H9 (cell line): ENCODE data around the gene ZFR2. TPM values are rescaled to one million over a fixed set of nuclear protein-coding genes. Genes with fewer than 3 reads are reported as not detected.
"Not testable (repeated sequence)": the region's sequence is repeated elsewhere in the genome, so short reads cannot be mapped to it uniquely, and the experiment has no call there.

Experiments
- DNase-seq: peaks from one replicate; pipeline ENCODE4 v3.0.0-alpha.2; 2017
- H2AFZ ChIP-seq: one replicate; pipeline ENCODE4 v1.6.1; 2013; ENCODE audit warnings: mild to moderate bottlenecking, low read length, control low read depth, moderate library complexity
- H2AK5ac ChIP-seq: 2 replicates; pipeline ENCODE4 v1.6.1; 2013; ENCODE audit warnings: low read length, control low read depth, mixed read lengths; ENCODE audit not compliant: insufficient read length
- H2BK120ac ChIP-seq: one replicate; pipeline ENCODE4 v1.6.1; 2013; ENCODE audit warnings: low read depth, mild to moderate bottlenecking, low read length, control low read depth, inconsistent platforms; ENCODE audit not compliant: poor library complexity, severe bottlenecking
- H2BK12ac ChIP-seq: 2 replicates; pipeline ENCODE4 v1.6.1; 2013; ENCODE audit warnings: low read length, control low read depth, mixed read lengths, low read depth; ENCODE audit not compliant: insufficient read length
- H2BK15ac ChIP-seq: 2 replicates; pipeline ENCODE4 v1.6.1; 2013; ENCODE audit warnings: low read depth, low read length, control low read depth
- H2BK20ac ChIP-seq: one replicate; pipeline ENCODE4 v1.6.1; 2013; ENCODE audit warnings: low read depth, mild to moderate bottlenecking, low read length, control low read depth, inconsistent platforms; ENCODE audit not compliant: poor library complexity, severe bottlenecking
- H2BK5ac ChIP-seq: 2 replicates; pipeline ENCODE4 v1.6.1; 2013; ENCODE audit warnings: low read length, control low read depth, mixed read lengths; ENCODE audit not compliant: insufficient read length
- H3K14ac ChIP-seq: 2 replicates; pipeline ENCODE4 v1.6.1; 2013; ENCODE audit warnings: low read length, control low read depth; ENCODE audit not compliant: insufficient read depth
- H3K18ac ChIP-seq: 2 replicates; pipeline ENCODE4 v1.6.1; 2013; ENCODE audit warnings: low read depth, mild to moderate bottlenecking, mixed read lengths, low read length, control low read depth; ENCODE audit not compliant: insufficient read length
- H3K23ac ChIP-seq: 2 replicates; pipeline ENCODE4 v1.6.1; 2013; ENCODE audit warnings: low read length, control low read depth, mixed read lengths, low read depth; ENCODE audit not compliant: insufficient read length
- H3K23me2 ChIP-seq: 2 replicates; pipeline ENCODE4 v1.6.1; 2013; ENCODE audit warnings: low read depth, mild to moderate bottlenecking, mixed read lengths, low read length, control low read depth; ENCODE audit not compliant: insufficient read length, poor library complexity, severe bottlenecking
- H3K27ac ChIP-seq: 2 replicates; pipeline ENCODE4 v1.5.1; 2013; ENCODE audit warnings: low read length, control low read depth, mixed read lengths, low read depth; ENCODE audit not compliant: insufficient read length
- H3K27me3 ChIP-seq: 2 replicates; pipeline ENCODE4 v1.6.1; 2013; ENCODE audit warnings: low read length, control low read depth, inconsistent platforms; ENCODE audit not compliant: insufficient read depth
- H3K4ac ChIP-seq: 2 replicates; pipeline ENCODE4 v1.6.1; 2013; ENCODE audit warnings: low read depth, mild to moderate bottlenecking, control low read depth, inconsistent platforms, low read length, moderate library complexity
- H3K4me1 ChIP-seq: 2 replicates; pipeline ENCODE4 v1.6.1; 2013; ENCODE audit warnings: low read length, control low read depth, inconsistent platforms; ENCODE audit not compliant: insufficient read depth
- H3K4me2 ChIP-seq: 2 replicates; pipeline ENCODE4 v1.6.1; 2013; ENCODE audit warnings: low read length, control low read depth, mixed read lengths; ENCODE audit not compliant: insufficient read length, insufficient read depth
- H3K56ac ChIP-seq: 2 replicates; pipeline ENCODE4 v1.6.1; 2013; ENCODE audit warnings: low read depth, mild to moderate bottlenecking, mixed read lengths, low read length, control low read depth; ENCODE audit not compliant: insufficient read length
- H3K79me1 ChIP-seq: 2 replicates; pipeline ENCODE4 v1.6.1; 2013; ENCODE audit warnings: low read depth, mild to moderate bottlenecking, moderate library complexity, low read length, control low read depth, inconsistent platforms; ENCODE audit not compliant: insufficient read depth, poor library complexity, severe bottlenecking
- H3K79me2 ChIP-seq: 2 replicates; pipeline ENCODE4 v1.6.1; 2013; ENCODE audit warnings: low read length, control low read depth, inconsistent platforms; ENCODE audit not compliant: insufficient read depth
- H3K9ac ChIP-seq: 2 replicates; pipeline ENCODE4 v1.6.1; 2013; ENCODE audit warnings: low read length, control low read depth, mixed read lengths; ENCODE audit not compliant: insufficient read length; ENCODE audit errors: extremely low read depth
- H3K9me3 ChIP-seq: one replicate; pipeline ENCODE4 v1.6.1; 2013; ENCODE audit warnings: low read depth, low read length, inconsistent platforms; ENCODE audit not compliant: control insufficient read depth
- H3T11ph ChIP-seq: one replicate; pipeline ENCODE4 v1.6.1; 2013; ENCODE audit warnings: mild to moderate bottlenecking, low read length, control low read depth, inconsistent platforms
- H4K20me1 ChIP-seq: one replicate; pipeline ENCODE4 v1.6.1; 2013; ENCODE audit not compliant: control insufficient read depth, insufficient read length, insufficient read depth
- H4K5ac ChIP-seq: 2 replicates; pipeline ENCODE4 v1.6.1; 2013; ENCODE audit warnings: low read depth, mild to moderate bottlenecking, mixed read lengths, low read length, control low read depth; ENCODE audit not compliant: insufficient read length
- H4K8ac ChIP-seq: replicated peaks from 2 replicates; pipeline ENCODE4 v1.6.1; 2013; ENCODE audit warnings: low read length, control low read depth, mixed read lengths, low read depth; ENCODE audit not compliant: insufficient read length
- H4K91ac ChIP-seq: 2 replicates; pipeline ENCODE4 v1.6.1; 2013; ENCODE audit warnings: low read depth, mild to moderate bottlenecking, moderate library complexity, mixed read lengths, low read length, control low read depth; ENCODE audit not compliant: insufficient read length
- H3K27ac Mint-ChIP-seq, 3 experiments: 2 replicates in 2 of 3; 3 replicates in 1 of 3; pipeline ENCODE4 v1.8.0; 2020 to 2021; ENCODE audit warnings: mixed read lengths in 3 of 3, mild to moderate bottlenecking in 1 of 3, moderate library complexity in 1 of 3
- H3K27me3 Mint-ChIP-seq: 2 replicates; pipeline ENCODE4 v1.8.0; 2021; ENCODE audit warnings: low read depth, mild to moderate bottlenecking, moderate library complexity, mixed read lengths
- H3K36me3 Mint-ChIP-seq, 3 experiments: 2 replicates in 2 of 3; 3 replicates in 1 of 3; pipeline ENCODE4 v1.8.0; 2020 to 2021; ENCODE audit warnings: low read depth in 3 of 3, mixed read lengths in 3 of 3; ENCODE audit not compliant: insufficient read depth in 1 of 3
- H3K4me1 Mint-ChIP-seq, 2 experiments: 2 replicates each; pipeline ENCODE4 v1.8.0; 2020; ENCODE audit warnings: mixed read lengths in 2 of 2
- H3K4me3 Mint-ChIP-seq, 2 experiments: 2 replicates in 1 of 2; 3 replicates in 1 of 2; pipeline ENCODE4 v1.8.0; 2020 to 2021; ENCODE audit warnings: mild to moderate bottlenecking in 2 of 2, mixed read lengths in 2 of 2, moderate library complexity in 1 of 2
- H3K9me3 Mint-ChIP-seq, 2 experiments: 2 replicates in 1 of 2; 3 replicates in 1 of 2; pipeline ENCODE4 v1.8.0; 2020; ENCODE audit warnings: mild to moderate bottlenecking in 2 of 2, mixed read lengths in 2 of 2, moderate library complexity in 1 of 2
- CTCF ChIP-seq: fragments of 200-600 bp; sonication (generic); conservative IDR thresholded peaks from 3 replicates; pipeline ENCODE4 v1.8.0; 2021; ENCODE audit warnings: antibody characterized with exemption, mild to moderate bottlenecking
- WGBS: extraction: QIAGEN DNeasy Blood & Tissue Kit; methylation state at CpG from one replicate; pipeline ENCODE4 v1.1.7; 2013; ENCODE audit warnings: missing lambda C conversion rate, low lambda C conversion rate, mixed read lengths; ENCODE audit not compliant: insufficient read length; ENCODE audit errors: extremely low coverage; 5-methylcytosine and 5-hydroxymethylcytosine counted together
- total RNA-seq: library from RNA; stranded (reverse); gene quantifications from 2 replicates; pipeline ENCODE4 v1.2.1, GENCODE V29; 2021

ZFR2 gene
- total RNA-seq, 1 experiment from 2014 or later: 18.3 TPM

GRCh38 chr19:3879656-3880055, 10.8 kb upstream of the ZFR2 start:
- no peak overlapping the region for H2AFZ ChIP-seq
- H2AK5ac ChIP-seq: no peak overlapping the region
- peaks cover 6% of the 10 kb centered on the region for H3K23me2 ChIP-seq
- H3K14ac ChIP-seq: no peak overlapping the region
- H2BK20ac ChIP-seq: no peak overlapping the region
- no peak overlapping the region for H3K18ac ChIP-seq
- no peak overlapping the region for H3T11ph ChIP-seq
- TF ChIP-seq CTCF: peak; percentile 68
- no peak overlapping the region for H2BK15ac ChIP-seq
- H3K27ac Mint-ChIP-seq: no peak overlapping the region
- H4K20me1 ChIP-seq: no peaks in the 10 kb centered on the region
- DNase-seq: no peak
- H3K4me1 ChIP-seq: no peaks in the 10 kb centered on the region
- no peak overlapping the region for H3K9ac ChIP-seq
- peaks cover 39% of the 10 kb centered on the region for H3K27me3 Mint-ChIP-seq
- H2BK120ac ChIP-seq: no peak overlapping the region
- no peaks in the 10 kb centered on the region for H3K79me1 ChIP-seq
- H4K91ac ChIP-seq: no peak overlapping the region
- H3K9me3 Mint-ChIP-seq: no peaks in the 10 kb centered on the region
- peak overlapping the region; percentile 93 for H3K4me2 ChIP-seq
- no CpG with 5 or more reads among the region's 12 CpGs for WGBS
- H3K4ac ChIP-seq: no peak overlapping the region
- no peak overlapping the region for H2BK12ac ChIP-seq
- no peaks in the 10 kb centered on the region for H3K9me3 ChIP-seq
- H3K27ac ChIP-seq: no peak overlapping the region
- H3K56ac ChIP-seq: no peak overlapping the region
- H4K5ac ChIP-seq: no peak overlapping the region
- peaks cover 0 to 3% (median 0%) of the 10 kb centered on the region in 3 experiments; a peak in 2 of 7 replicates for H3K36me3 Mint-ChIP-seq
- H3K4me3 Mint-ChIP-seq: peak overlapping the region; percentile 72 to 92; a peak in 2 of 5 replicates
- no peaks in the 10 kb centered on the region for H3K79me2 ChIP-seq
- H3K27me3 ChIP-seq: no peaks in the 10 kb centered on the region
- H2BK5ac ChIP-seq: no peak overlapping the region
- no peak overlapping the region for H3K23ac ChIP-seq
- no peak overlapping the region for H4K8ac ChIP-seq
- H3K4me1 Mint-ChIP-seq: peaks cover 13 to 14% of the 10 kb centered on the region in 2 experiments

GRCh38 chr19:3874695-3875094, 5.9 kb upstream of the ZFR2 start:
- not testable (repeated sequence) for H3K9ac ChIP-seq, H3K79me2 ChIP-seq, H3K14ac ChIP-seq, H2BK120ac ChIP-seq, H4K20me1 ChIP-seq, H3K23me2 ChIP-seq, H3K36me3 Mint-ChIP-seq, H2BK15ac ChIP-seq, H3K27ac Mint-ChIP-seq, H2AK5ac ChIP-seq, H3K27me3 ChIP-seq, H3K18ac ChIP-seq, H3K4ac ChIP-seq, H3K9me3 ChIP-seq, H2AFZ ChIP-seq, H2BK20ac ChIP-seq, H4K5ac ChIP-seq, H3K27ac ChIP-seq, H3K23ac ChIP-seq, DNase-seq, H3K56ac ChIP-seq, H3K4me1 ChIP-seq, H3T11ph ChIP-seq, H3K4me2 ChIP-seq, H2BK5ac ChIP-seq, H3K79me1 ChIP-seq, H4K91ac ChIP-seq, H3K9me3 Mint-ChIP-seq, H2BK12ac ChIP-seq, H4K8ac ChIP-seq, H3K4me1 Mint-ChIP-seq, H3K4me3 Mint-ChIP-seq
- H3K27me3 Mint-ChIP-seq: peaks cover 61% of the 10 kb centered on the region
- WGBS: no CpG with 5 or more reads among the region's 13 CpGs
